ENCODE results near the gene DUSP11. TPM values are rescaled to one million over a fixed set of nuclear protein-coding genes. Genes with fewer than 3 reads are reported as not detected.

Gene DUSP11
- total and polyA plus RNA-seq, 2 of the 13 experiments (the other 11 are each of a cell fraction or from before 2014, with no cell fraction given), result 30.5 to 36.2 TPM

GRCh38 chr2:73823916-73824523 lies 44.1 kb upstream of the DUSP11 start (continued):
- TF ChIP-seq HMGXB4 (CRISPR knock-in tag; IDR thresholded peaks at IDR 0.05; ENCODE audit: borderline replicate concordance in 1 of 2, low read depth in 1 of 2) (peak in 1 of 2 experiments; percentile 34; a peak in 1 of 4 replicates), KLF12 (CRISPR knock-in tag; IDR thresholded peaks at IDR 0.05; ENCODE audit: borderline replicate concordance) (no peak), KAT8 (CRISPR knock-in tag; IDR thresholded peaks at IDR 0.05) (peak; percentile 35; the same call in 1 of the 2 replicates), MXI1 (IDR thresholded peaks at IDR 0.05; ENCODE audit: borderline replicate concordance, low read depth, low read length) (no peak), GATA4 (IDR thresholded peaks at IDR 0.05; ENCODE audit: borderline replicate concordance, low read depth) (no peak), ISX (CRISPR knock-in tag; conservative IDR thresholded peaks at IDR 0.05) (no peak), SRSF1 (optimal IDR thresholded peaks at IDR 0.05; ENCODE audit: low read depth, low read length) (no peak), ZKSCAN8 (CRISPR knock-in tag; IDR thresholded peaks at IDR 0.05; ENCODE audit: borderline replicate concordance) (0 out of 2 replicates have a peak, but pooled peaks have one; percentile 48), ZNF44 (CRISPR knock-in tag; IDR thresholded peaks at IDR 0.05) (no peak), ZFP37 (CRISPR knock-in tag; IDR thresholded peaks at IDR 0.05; ENCODE audit: borderline replicate concordance) (no peak), NFRKB (IDR thresholded peaks at IDR 0.05) (no peak), ATF2 (CRISPR knock-in tag; IDR thresholded peaks at IDR 0.05) (0 out of 2 replicates have a peak, but pooled peaks have one; percentile 8), PHF21A (CRISPR knock-in tag; IDR thresholded peaks at IDR 0.05) (no peak), CSRNP1 (CRISPR knock-in tag; IDR thresholded peaks at IDR 0.05) (no peak), ZNF672 (CRISPR knock-in tag; IDR thresholded peaks at IDR 0.05) (no peak), RFX1 (IDR thresholded peaks at IDR 0.05) (no peak), SRSF9 (IDR thresholded peaks at IDR 0.05; ENCODE audit: borderline replicate concordance, insufficient read depth, low read depth, low read length, poor library complexity, severe bottlenecking) (no peak), SMC3 (IDR thresholded peaks at IDR 0.05; ENCODE audit: low read length) (peak; percentile 80)
